ENCODE measurements around the gene JMJD1C.

DNA sequence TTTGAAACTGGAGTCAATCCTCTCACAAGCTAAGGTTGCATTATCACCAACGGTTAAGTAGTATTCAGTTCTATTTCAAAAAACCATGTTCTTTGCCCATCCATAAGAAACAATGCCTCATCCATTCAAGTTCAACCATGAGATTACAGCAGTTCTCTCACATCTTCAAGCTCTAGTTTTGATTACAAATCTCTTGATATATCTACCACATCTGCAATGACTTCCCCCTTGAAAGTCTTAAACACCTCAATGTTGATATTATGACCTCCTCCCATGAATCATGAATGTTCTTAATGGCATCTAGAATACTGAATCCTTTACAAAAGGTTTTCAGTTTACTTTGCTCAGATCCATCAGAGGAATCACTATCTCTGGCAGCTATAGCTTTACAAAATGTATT lies 81.8 kb downstream of the JMJD1C start:
- TF ChIP-seq YY1 (IDR thresholded peaks at IDR 0.05; ENCODE audit: extremely low read depth, insufficient replicate concordance, low read depth, low read length): no peak
- TF ChIP-seq, protein P1, sequence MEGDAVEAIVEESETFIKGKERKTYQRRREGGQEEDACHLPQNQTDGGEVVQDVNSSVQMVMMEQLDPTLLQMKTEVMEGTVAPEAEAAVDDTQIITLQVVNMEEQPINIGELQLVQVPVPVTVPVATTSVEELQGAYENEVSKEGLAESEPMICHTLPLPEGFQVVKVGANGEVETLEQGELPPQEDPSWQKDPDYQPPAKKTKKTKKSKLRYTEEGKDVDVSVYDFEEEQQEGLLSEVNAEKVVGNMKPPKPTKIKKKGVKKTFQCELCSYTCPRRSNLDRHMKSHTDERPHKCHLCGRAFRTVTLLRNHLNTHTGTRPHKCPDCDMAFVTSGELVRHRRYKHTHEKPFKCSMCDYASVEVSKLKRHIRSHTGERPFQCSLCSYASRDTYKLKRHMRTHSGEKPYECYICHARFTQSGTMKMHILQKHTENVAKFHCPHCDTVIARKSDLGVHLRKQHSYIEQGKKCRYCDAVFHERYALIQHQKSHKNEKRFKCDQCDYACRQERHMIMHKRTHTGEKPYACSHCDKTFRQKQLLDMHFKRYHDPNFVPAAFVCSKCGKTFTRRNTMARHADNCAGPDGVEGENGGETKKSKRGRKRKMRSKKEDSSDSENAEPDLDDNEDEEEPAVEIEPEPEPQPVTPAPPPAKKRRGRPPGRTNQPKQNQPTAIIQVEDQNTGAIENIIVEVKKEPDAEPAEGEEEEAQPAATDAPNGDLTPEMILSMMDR (IDR thresholded peaks at IDR 0.05 in 2 of 3, conservative IDR thresholded peaks at IDR 0.05 in 1 of 3; ENCODE audit: borderline replicate concordance in 1 of 3, insufficient read depth in 1 of 3, low read depth in 2 of 3, low read length in 2 of 3): no peak

Data from HCT116 (cell line).